Central memory CD4-positive, alpha-beta T cell (primary cell): ENCODE results near the gene GRK5.
"Not testable (repeated sequence)": the region's sequence is repeated elsewhere in the genome, so short reads cannot be mapped to it uniquely, and the experiment has no call there.

Source experiments
- DNase-seq: peaks from one replicate; pipeline ENCODE4 v3.0.0; 2022

The GRK5 gene

DNA sequence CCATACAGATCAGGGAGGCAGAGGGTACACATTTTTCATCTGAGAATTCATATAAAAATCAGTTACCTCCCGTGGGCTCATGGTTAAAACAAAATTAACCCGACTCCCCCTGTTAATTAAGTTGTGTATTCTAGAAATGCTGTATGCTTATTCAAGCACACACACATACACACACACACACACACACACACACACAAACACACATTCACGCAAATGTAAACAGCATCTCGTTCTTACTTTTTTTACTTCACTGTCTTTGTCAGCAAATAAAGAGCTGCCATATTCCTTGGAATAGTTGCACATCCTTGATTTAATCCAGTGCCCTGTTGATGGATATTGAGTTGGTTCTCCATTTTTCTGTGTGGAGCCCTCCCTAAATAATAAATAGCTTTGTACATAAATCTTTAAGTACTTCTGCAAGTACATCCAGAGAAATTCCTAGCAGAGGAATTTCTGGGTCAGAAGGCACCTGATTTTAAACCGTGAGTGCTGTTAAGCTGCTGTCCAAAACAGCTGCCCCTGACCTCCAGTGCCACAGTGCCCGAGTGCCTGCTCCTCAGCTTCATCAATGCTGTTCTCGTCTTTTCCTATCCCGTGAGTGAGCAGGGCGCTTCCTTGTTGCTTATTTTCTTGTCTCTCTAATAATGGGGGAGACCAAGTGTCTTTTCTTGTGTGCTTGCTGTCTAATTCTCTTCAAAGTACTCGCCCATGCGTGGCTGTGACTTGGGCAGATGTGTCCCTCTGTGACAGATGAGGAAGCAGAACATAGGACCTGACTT is 217.9 kb downstream of the GRK5 start:
- no peak for DNase-seq

- no peak for DNase-seq
Measured at GRCh38 chr10:119425881-119426170, 218.5 kb downstream of the GRK5 start.

DNA sequence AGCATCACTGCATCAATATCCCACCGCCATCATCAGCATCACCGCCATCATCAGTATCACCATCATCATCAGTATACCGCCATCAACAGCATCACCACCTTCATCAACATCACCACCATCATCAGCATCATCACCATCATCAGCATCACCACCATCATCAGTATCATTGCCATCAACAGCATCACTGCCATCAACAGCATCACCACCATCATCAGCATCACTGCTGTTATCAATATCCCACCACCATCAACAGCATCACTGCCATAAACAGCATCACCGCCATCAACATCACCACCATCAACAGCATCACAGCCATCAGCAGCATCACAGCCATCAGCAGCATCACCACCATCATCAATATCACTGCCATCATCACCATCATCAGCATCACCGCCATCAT is 219.3 kb downstream of the GRK5 start:
- DNase-seq, result no peak

- no peak for DNase-seq
Measured at GRCh38 chr10:119427263-119427864, 220.0 kb downstream of the GRK5 start.

DNA sequence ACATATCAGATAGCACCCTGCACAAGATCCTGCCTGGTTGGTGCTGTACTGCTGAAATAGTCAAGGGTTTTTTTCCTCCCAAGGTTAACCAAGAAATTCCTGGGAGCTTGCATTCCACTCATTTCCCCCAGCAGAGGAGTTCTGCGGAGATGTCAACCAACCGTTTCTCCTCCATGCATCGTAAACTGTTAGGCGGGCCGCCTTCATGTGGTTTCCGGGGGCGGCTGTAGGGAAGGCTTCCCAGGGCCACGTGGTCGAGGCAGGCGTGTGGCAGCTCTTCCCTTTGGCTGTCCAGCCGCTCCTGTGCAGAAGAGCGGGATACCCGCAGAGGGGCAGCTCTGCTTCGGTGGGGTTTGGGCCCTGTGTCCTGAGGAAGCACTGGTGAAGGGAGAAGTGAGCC is 221.4 kb downstream of the GRK5 start:
- no peak for DNase-seq

- DNase-seq, result no peak
Measured at GRCh38 chr10:119429771-119430170, 222.4 kb downstream of the GRK5 start.

DNA sequence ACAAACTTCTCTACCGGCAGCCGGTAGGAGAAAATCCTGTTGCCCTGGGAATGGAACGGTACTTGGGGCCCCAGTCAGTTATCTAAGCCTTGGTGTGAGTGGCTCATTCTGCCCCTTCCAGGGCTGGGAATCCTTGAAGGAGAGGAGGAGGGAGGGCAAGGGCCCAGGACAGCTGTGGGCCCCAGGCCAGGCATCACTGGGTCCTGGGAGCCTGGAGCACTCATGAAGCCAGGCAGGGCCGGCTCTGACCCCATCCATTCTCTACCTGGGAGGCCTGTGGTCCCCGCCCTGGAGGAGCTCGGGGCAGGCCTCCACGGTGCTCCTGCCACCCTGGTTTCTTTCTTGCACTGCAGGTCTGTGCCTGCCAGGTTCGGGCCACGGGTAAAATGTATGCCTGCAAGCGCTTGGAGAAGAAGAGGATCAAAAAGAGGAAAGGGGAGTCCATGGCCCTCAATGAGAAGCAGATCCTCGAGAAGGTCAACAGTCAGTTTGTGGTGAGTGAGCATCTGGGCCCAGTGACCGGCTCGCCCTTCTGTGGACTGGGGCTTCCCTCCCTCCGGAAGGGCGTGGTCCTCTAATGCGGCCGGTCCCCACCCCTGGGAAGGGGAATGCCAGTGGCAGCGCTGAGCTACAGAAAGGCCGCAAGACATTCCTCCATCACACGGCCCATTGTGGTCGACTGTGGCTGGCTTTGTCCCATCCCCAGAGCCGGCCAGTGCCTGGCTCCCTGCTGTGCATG is 223.8 kb downstream of the GRK5 start:
- no peak for DNase-seq

- no peak for DNase-seq
Measured at GRCh38 chr10:119431773-119432135, 224.4 kb downstream of the GRK5 start.

DNA sequence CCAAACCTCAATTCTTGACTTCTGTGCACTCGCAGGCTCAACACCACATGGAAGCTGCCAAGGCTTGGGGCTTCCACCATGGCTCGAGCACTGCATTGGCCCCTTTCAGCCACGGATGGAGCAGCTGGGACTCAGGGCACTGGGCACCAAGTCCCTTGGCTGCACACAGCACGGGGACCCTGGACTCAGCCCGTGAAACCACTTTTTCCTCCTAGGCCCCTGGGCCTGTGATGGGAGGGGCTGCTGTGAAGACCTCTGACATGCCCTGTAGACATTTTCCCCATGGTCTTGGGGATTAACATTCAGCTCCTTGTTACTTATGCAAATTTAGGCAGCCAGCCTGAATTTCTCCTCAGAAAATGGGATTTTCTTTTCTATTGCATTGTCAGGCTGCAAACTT is 227.6 kb downstream of the GRK5 start:
- DNase-seq, result not testable (repeated sequence)

- no peak for DNase-seq
Measured at GRCh38 chr10:119438717-119439116, 231.3 kb downstream of the GRK5 start.

GRCh38 chr10:119439922-119440321 is 232.6 kb downstream of the GRK5 start:
- no peak for DNase-seq

DNA sequence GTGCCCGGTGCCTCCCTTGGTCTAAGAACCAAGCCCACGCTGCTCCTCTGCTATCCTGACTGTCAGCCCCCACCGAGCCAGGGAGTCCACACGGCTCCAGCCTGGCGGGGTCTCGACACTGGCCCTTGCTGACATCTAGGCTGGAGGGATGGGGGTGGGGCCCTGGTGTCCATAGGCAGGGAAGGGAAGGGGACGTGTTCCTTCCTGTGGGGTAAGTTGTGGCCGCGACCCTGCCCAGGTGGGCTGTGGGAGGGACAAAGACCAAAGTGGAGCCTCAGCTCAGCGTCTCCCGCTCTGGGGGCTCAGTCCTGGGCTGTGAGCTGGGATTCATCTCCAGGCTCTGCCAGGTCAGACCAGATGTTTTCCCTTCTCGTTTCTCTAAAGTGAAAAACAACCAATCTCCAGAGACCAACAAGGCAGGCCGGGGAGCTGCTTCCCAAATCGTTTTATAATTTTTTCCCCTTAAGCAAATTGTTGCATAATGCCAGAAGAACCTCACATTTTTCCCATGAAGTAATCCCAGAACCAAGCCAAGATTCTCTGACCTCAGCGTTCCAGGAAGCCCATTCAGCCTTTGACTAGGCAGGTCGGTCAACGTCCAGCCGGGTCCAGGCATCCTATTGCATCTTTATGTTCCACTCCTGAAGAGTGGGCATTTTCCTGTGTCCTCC is 233.9 kb downstream of the GRK5 start:
- no peak for DNase-seq

DNA sequence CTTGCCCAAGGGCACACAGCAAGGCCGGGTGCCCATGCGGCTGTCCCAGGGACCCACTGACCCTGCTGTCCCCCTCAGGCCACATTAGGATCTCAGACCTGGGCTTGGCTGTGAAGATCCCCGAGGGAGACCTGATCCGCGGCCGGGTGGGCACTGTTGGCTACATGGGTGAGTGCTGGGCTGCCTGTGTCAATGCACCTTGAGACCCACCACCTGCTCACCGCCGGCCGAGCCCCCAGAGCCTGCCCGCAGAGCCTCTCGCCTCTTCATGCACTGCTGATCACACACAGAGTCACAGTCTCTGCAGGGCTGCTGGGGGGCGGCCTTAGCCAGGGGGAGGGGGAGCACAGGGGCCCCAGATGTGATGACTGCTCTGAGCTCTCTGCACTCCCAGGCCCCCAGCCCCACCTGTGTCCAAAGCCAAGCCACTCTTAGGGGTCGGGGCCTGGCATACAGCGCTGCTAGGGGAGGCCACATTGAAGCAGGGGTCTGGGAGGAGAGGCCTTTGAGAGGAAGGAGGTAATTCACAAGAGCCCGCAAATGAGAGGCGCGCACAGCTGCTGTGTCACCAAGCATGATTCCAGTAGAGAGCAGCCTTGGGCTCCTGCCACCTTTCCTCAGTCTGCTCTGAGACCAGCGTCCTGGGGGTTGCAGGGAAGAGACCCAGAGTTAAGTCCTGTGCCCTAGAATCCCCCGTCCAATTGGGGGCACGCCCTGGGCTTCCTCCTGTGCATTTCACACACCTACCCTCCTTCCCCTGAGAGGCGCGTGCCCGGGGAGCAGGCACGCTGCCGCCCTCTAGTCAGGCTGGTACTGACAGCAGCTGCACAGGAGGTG is 234.8 kb downstream of the GRK5 start:
- DNase-seq, result no peak

DNA sequence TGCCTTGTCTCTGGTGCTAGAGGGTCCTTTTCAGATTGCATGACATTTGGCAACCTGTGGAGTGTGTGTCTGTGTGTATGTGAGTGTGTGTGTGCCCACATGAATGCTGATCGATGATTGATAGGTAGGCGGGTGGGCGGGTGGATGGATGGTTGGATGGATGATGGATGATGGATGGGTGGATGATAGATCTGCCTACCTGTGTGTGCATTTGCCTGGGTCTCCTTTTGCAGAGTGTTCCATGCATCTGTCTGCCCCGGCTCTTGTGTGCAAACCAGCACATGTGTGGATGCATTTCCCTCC is 235.3 kb downstream of the GRK5 start:
- no peak for DNase-seq

- DNase-seq, result no peak
Measured at GRCh38 chr10:119443441-119443840, 236.1 kb downstream of the GRK5 start.

- no peak for DNase-seq
Measured at GRCh38 chr10:119443970-119444660, 236.7 kb downstream of the GRK5 start.

DNA sequence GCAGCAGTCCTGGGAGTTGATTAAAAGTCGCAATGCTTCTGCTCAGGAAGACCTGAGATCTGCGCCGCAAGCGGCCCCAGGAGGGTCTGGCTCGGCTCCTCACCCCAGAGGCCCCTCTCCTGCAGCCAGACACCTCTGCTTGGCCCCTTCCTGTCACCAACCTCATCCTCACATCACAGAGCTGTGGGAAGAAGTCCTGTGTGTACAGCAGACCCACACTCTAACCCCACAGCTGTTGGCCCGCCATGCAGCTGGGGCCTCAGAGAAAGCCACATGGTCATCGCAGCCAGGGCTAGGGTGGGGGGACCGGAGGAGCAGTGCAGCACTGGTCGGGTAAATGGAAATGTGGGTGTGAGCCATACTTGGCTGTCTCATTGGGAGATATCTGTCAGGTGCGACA is 237.5 kb downstream of the GRK5 start:
- DNase-seq, result no peak

GRCh38 chr10:119445311-119445934 is 238.1 kb downstream of the GRK5 start:
- DNase-seq, result peak; percentile 70

DNA sequence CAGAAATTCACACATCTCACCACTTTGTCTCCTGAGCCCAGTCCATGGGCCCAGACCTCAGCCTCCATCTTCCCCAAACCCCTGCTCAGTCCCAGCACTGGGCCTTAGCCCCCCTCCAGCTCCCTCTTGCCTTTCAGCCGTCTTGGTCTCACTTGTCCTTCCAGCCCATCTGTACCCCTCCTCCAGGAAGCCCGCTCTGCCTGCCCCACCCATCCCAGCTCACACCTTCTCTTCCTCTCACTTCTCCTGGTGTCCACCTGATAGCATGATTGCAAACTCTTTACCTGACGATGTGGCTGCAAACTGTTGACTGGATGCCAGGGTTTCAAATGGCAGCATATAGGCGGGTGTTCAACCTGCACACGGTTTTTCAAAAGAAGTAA is 238.6 kb downstream of the GRK5 start:
- no peak for DNase-seq

- DNase-seq, result no peak
Measured at GRCh38 chr10:119446441-119447277, 239.3 kb downstream of the GRK5 start.

DNA sequence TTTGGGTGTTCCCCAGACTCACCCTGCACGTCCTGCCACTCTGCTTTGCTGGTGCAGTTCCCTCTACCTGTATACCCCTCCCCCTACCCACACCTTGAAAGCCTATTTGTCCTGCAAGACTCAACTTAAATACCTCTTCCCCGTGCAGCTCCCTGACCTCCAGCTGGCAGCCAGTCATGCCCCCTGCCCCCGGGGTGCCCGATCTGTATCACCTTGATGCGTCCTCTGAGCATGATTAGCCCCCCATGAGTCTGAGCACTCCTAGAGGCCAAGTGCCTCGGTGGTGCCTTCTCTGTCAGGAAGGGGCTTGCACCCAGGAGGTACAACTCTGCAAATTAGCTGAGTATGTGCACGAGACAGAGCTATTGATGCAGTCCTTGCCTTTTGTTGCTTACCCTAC is 240.1 kb downstream of the GRK5 start:
- no peak for DNase-seq
